ENCODE measurements around the gene SYNE3.
"Not testable (repeated sequence)": the region's sequence is repeated elsewhere in the genome, so short reads cannot be mapped to it uniquely, and the experiment has no call there.

DNA sequence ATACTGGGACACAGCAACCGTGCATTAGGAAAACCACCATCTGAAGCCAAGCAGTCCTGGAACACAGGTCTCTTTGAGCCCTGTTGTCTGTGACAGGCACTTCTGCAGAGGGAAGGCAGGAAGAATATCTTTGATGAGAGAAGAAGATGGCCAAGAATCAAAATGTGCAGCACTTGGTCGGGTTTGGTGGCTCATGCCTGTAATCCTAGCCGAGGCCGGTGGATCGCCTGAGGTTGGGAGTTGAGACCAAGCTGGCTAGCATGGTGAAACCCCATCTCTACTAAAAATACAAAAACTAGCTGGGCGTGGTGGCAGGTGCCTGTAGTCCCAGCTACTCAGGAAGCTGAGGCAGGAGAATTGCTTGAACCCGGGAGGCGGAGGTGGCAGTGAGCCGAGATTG lies 6.1 kb downstream of the SYNE3 start:
- TF ChIP-seq, protein P1, sequence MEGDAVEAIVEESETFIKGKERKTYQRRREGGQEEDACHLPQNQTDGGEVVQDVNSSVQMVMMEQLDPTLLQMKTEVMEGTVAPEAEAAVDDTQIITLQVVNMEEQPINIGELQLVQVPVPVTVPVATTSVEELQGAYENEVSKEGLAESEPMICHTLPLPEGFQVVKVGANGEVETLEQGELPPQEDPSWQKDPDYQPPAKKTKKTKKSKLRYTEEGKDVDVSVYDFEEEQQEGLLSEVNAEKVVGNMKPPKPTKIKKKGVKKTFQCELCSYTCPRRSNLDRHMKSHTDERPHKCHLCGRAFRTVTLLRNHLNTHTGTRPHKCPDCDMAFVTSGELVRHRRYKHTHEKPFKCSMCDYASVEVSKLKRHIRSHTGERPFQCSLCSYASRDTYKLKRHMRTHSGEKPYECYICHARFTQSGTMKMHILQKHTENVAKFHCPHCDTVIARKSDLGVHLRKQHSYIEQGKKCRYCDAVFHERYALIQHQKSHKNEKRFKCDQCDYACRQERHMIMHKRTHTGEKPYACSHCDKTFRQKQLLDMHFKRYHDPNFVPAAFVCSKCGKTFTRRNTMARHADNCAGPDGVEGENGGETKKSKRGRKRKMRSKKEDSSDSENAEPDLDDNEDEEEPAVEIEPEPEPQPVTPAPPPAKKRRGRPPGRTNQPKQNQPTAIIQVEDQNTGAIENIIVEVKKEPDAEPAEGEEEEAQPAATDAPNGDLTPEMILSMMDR (IDR thresholded peaks at IDR 0.05) = not testable (repeated sequence)
- TF ChIP-seq POLR2A (IDR thresholded peaks at IDR 0.05) = not testable (repeated sequence)
